CD4-positive, alpha-beta T cell treated with Interleukin-10 for 1 hour (primary cell): ENCODE results near the gene CROCC2.

Source experiments
- DNase-seq: peaks from one replicate; pipeline ENCODE4 v3.0.0-alpha.2; 2020

CROCC2 gene

DNA sequence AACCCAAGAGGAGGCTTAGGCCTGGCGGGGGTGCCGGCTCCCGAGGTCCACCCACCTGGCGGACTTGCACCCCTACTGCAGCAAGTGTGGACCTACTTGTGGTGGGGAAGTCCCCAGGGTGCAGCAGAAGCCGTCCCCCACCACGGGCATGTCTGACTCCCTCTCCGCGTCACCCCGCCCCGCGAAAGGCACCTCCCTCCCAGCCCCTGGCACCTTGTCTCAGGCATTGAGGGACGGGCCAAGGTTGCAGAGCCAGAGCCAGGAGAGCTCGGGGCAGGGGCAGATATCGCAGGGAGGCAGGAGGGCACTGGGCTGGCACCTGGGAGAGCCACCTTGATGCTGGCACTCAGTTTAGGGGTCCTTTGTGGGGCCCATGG is 19.0 kb downstream of the CROCC2 start:
- no peak for DNase-seq

GRCh38 chr2:240925568-240926515 is 19.7 kb downstream of the CROCC2 start:
- DNase-seq, result no peak

DNA sequence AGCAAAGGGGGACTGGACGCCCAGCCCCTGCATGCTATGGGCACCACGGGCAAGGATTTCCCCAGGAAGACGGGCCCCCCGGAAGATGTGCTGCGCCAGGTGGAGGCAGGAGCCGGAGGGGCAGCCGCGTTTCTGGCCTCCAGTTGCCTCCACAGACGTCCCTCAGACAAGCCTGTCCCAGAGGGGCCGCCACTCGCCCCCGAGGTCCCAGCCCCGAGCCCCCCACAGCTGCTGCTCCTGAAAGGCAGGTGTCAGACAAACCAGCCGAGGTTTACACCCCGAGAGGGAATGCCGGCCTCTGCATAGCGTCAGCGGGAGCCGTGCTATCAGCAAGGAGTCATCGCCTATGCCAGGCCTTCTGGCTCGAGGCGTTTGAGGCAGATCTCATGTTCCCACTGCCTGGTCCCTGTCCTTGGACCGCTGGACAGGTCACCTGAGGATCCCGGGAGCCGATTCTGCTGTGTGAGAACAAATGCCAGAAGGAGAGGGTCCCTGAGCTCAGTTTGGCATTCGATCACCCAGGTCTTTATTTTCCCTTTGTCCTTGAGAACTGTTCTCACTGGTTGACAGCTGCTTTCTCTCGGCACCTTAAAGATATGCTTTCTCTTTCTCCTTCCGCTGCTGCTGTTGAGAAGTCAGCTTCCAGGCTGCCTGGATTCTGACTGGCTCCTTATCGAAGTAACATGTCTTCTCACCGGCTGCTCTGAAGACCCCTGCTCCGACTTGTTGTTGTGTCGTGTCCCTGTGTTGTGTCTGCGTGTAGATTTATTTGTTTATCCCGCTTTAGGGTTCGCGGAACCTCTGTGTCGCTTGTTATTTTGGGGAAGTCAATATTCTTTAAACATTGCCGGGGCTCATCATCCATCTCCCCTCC is 20.6 kb downstream of the CROCC2 start:
- no peak for DNase-seq

DNA sequence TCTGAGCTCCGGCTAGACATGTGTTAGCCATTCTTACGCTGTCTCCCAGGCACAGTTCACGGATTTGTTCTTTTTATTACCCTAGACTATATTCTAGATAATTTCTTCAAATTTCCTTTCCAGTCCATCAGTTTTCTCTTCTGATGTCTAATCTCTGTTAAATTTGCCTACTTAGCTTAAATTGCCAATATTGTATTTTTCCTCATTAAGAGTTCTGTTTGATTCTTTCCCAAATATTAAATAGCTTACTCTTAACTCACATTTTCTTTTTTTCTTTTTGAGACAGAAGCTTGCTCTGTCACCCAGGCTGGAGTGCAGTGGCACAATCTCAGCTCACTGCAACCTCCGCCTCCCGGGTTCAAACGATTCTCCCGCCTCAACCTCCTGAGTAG is 21.2 kb downstream of the CROCC2 start:
- no peak for DNase-seq

DNA sequence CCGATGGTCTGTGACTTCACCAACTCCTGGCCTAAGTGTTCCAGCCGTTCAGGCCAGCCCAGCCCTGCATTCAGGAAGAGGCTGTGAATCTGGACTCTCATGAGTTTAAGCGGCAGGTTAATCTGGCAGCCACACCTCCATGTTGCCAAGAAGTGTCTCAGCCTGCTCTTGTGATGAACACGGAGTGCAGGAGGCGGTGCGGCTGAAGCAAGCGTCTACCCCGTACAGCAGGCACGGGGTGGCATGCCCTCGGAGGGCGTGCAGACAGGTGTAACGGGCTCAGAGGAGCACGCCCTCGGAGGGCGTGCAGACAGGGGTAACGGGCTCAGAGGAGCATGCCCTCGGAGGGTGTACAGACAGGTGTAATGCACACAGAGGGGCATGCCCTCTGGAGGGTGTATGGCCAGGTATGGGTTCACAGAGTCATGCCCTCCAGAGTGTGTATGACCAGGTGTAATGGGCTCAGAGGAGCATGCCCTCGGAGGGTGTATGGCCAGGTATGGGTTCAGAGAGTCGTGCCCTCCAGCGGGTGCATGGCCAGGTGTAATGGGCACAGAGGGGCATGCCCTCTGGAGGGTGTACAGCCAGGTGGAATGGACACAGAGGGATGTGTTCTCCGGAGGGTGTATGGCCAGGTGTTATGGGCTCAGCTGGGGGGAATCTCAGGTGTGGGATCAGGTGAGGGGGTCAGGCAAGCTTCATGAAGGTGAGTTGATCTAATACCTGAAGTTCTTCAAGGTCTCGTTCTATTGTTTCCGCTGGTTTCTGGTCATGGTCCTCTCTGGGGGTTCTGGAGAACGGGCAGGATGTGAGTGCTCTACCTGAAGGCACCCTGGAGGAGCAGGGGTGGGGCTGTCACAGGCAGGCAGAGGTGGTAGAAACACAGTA is 22.6 kb downstream of the CROCC2 start:
- no peak for DNase-seq

DNA sequence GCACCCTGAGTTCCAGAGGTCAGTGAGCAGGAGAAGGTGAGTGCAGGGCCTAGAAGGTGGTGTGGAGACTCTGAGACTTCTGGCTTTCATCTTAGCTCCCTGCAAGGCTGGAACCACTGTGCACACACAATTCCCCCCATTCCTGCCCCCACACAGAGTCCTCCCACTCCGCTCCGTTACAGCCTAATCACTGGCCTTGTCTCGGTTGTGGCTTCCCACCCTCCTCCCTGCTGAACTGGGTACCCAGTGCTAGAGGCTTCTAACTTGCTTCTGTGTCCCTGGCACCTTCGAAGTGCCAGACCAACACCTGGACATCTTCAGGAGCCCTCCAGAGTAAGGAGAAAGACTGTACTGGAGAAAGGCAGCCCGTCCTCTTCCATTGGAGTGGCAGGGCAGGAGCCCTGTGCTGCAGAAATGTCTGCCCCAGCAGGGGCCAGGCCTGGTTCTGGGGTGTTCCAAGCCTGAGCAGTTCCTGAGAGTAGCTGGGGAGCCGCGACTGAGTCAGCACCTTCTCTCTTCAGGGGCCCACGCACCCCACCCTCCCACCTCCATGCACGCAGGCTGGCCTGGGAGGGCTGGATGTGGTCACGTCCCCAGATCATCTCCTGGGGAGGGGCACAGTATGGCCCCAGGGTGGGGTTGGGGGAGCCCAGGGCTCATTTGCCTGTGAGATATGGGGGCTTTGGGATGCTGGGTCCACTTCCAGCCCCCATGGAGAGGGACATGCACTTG is 23.4 kb downstream of the CROCC2 start:
- no peak for DNase-seq

DNA sequence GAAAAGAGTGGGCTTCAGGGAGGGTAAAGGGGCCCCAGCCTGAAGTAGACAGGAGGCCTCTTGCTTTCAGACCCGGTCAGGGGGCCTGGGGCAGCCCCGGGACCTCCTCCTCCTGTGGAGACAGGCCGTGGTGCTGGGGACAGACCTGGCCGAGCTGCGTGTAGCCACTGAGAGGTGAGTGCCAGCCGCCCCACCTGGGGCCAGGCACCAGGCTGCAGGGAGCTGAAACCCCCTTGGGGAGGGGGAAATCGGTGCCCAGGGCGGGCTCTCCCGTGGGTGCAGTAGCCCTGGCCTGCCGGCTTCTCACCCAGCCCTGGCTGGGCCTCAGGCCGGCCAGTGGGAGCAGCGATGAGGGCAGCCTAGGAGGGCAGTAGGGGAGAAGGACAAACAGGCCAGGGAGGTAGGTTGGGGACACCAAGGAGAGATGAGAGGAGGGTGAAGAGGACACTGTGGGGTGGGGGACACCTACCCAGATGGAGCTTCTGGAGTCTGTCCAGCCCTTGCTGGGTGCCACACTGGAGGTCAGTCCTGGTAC is 24.0 kb downstream of the CROCC2 start:
- no peak for DNase-seq

DNA sequence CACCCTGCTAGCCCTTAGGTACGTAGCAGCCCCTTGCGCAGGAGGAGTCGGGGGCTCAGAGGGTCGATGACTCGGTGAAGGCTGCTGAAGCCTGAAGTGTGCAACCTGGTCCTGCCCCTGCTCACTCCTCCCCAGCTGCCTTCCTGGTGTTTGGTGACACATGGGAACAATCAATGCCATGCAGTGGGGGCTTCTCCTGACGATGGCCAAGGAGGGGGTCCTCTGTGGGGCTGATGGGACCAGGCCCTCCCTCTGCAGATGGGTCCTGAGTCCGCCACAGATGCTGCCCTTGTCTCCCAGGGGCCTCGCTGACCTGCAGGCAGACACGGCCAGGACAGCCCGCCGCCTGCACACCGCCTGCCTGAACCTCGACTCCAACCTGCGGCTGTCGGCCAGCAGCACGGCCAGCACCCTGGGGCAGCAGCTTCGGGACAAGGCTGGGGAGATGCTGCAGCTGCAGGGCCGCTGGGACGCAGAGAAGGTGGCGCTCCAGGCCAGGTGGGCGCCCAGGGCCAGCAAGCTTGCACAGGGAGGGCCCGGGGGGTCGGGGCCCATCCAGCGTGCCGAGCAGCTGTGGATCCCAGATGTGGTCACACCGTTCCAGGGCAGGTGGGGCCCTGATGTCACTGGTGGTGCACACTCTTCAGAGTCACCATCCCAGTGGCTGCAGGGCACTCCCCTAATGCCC is 24.6 kb downstream of the CROCC2 start:
- DNase-seq, result no peak

GRCh38 chr2:240931319-240931949 is 25.3 kb downstream of the CROCC2 start:
- no peak for DNase-seq

DNA sequence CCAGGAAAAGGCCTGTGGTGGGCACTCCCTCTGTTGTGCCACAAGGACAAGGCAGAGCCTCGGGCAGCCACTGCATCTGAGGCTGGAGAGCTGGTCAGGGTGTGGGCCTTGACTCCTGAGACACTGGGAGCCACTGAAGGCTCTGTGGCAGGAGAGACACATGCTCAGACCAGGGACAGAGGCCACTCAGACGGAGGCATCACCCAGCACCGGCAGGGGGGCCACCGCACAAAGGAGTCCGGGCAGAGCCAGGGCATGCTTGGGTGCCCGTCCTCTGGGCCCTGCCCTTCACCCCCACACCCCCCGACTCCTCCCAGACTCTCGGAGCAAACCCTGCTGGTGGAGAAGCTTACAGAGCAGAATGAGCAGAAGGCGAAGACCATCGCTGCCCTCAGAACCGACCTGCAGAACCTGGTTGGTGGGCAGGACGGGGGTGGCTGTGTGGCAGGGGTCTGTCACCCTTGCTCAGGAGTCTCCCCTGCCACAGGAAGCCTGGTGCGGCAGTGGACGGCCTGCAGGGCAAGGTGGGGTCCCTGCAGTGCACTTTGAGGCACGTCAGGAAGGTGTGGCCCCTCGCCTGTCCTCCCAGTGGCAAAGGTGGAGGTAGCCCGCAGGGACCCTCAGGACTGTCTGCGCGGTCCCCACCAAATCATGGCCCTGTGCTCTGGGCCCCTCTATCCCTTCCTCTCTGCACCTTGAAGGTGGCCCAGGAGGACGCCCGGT is 26.0 kb downstream of the CROCC2 start:
- DNase-seq, result no peak

DNA sequence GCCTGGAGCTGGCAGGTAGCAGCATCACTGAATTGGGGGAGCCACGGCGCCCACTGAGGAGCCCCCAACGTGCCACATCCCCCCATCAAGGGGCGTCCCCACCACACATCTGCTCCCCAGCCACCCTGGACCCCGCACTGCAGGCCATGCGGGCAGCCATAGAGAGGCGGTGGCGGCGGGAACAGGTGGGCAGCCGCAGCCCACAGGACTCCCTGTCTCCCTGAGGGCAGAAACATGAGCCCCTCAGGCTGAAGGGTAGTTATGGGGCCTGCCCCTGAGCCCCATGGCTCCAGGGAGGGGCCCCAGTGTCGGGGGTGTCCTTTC is 26.6 kb downstream of the CROCC2 start:
- DNase-seq, result no peak

GRCh38 chr2:240933048-240933965 is 27.2 kb downstream of the CROCC2 start:
- no peak for DNase-seq

DNA sequence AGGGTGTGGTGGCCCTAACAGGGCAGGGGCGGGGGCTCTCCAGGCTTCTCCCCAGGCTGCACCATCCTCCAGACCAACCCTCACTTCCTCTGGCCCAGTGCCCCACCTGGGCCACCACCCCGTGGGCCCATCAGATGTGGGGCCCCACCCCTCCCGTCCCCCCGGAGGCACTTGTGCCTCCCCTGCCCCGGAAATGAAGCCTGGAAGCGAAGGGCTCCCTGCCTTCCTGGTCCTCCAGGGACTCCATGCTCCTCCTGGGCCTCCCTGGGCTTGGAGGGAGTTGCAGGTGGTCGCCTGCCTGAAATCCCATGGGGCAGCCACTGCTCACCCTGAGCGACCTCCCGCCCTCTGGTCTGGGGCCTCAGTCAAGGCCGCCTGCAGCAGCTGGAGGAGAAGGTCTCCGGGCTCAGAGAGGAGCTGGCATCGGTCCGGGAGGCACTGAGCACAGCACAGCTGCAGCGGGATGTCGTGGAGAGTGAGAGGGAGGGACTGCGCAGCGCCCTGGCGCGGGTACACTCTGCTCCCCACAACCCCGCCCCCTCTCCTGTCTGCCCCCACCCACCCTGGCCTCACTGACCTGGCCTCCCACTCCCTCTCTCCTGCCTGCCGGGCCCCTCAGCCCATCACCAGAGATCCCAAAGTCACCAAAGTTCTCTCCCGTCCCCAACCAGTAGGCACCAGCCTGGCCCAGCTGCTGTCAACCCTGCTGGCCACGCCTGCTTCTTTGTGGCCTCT is 28.0 kb downstream of the CROCC2 start:
- no peak for DNase-seq

DNA sequence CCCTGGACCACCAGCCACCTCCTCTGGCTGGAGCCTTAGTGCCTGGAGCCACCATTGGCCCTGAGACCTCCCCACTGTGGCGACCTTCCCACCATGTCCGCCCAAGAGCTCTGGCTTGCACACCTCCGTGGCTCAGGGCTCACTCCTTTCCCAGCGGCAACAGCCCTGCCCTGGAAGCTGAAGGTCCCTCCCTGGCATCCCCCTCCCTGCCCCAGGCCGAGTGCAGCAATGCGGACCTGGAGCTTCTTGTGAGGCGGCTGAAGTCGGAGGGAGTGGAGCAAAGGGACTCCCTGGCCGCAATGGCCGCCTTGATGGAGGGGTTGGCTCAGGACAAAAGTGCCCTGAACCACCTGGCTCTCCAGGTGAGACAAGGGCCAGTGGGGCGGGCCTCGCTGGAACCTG is 28.6 kb downstream of the CROCC2 start:
- no peak for DNase-seq

DNA sequence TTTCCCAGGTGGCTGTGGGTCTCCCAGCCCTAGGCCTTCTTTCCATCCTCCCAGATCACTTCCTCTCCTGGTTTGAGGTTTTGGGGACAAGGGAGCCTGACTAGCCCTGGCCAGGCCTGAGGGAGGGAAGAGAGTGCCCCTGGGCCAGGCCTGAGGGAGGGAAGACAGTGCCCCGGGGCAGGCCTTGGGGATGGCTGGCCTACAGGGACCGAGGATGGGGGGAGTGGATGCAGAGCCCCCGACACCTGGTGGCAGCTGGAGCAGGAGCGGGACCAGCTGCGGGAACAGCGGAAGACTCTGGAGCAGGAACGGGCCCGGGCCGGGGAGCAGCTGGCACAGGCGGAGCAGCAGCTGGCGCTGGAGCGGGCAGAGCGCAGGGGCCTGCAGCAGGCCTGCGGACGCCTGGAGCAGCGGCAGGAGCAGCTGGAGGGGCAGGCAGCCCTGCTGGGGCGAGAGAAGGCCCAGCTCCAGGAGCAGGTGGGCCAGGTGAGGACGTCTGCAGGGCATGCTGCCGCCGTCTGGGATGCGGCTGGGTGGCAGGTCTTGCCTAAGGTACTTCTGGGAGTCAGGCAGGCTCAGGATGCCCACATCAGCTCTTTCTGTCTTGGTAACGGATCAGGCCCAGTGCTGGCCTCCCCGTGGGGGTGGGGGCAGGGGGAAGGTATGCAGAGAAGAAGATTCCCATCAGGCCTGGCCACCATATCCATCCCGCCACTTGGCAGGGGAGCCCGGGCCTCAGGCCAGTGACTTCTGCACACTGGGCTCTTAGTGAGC is 29.2 kb downstream of the CROCC2 start:
- DNase-seq, result no peak

DNA sequence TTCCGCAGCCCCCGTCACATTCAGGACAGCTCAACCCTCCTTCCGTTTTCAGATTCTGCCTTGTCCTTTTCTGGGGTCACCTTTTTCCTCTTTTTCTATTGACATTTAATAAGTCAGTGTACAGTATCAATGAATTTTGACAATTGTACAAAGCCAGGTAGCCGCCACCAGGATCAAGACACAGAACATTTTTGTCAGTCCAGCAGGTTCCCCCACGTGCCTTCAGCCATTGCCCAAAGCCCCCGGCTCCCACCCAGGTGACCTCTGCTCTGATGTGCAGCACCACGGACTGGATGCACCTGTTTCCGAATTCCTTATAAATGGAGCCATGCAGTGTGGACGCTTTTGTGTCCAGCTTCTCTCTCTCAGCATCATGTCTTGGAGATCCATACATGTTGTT is 30.0 kb downstream of the CROCC2 start:
- DNase-seq, result no peak

DNA sequence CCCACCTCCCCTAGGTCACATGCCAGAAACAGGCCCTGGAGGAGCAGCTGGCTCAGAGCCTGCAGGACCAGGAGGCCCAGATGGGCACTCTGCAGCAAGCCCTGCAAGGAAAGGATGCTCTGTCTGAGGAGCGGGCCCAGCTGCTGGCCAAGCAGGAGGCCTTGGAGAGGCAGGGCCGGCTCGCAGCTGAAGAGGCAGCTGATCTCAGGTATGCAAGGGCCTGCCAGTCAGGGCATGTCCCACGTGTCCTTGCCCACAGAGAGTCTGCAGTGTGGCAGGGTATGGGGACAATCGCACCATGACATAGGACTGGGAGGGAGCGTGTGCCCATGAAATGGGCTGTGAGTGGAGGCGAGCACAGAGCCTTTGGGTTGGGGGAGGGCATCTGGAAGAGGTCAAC is 39.9 kb downstream of the CROCC2 start:
- no peak for DNase-seq

GRCh38 chr2:240946654-240947053 is 40.5 kb downstream of the CROCC2 start:
- no peak for DNase-seq
